Hepatocyte (in vitro differentiated cells): ENCODE data around the gene SCIN.

Experiments
- EZH2 ChIP-seq: fragments of 200-600 bp; sonication (generic); IDR thresholded peaks from 2 replicates; pipeline ENCODE4 v1.6.1; 2016; ENCODE audit warnings: antibody characterized with exemption, mild to moderate bottlenecking, borderline replicate concordance
- EZH2phosphoT487 ChIP-seq: fragments of 200-600 bp; sonication (generic); IDR thresholded peaks from one replicate; pipeline ENCODE4 v1.6.1; 2018; ENCODE audit warnings: antibody characterized with exemption, mild to moderate bottlenecking, low read depth, moderate library complexity; ENCODE audit not compliant: unreplicated experiment, severe bottlenecking
- TF ChIP-seq, protein P1 (sequence below): fragments of 200-600 bp; sonication (generic); IDR thresholded peaks from 2 replicates; pipeline ENCODE4 v1.5.1; 2016; ENCODE audit warnings: antibody characterized with exemption, mild to moderate bottlenecking; ENCODE audit not compliant: poor library complexity

- TF ChIP-seq, protein P1, sequence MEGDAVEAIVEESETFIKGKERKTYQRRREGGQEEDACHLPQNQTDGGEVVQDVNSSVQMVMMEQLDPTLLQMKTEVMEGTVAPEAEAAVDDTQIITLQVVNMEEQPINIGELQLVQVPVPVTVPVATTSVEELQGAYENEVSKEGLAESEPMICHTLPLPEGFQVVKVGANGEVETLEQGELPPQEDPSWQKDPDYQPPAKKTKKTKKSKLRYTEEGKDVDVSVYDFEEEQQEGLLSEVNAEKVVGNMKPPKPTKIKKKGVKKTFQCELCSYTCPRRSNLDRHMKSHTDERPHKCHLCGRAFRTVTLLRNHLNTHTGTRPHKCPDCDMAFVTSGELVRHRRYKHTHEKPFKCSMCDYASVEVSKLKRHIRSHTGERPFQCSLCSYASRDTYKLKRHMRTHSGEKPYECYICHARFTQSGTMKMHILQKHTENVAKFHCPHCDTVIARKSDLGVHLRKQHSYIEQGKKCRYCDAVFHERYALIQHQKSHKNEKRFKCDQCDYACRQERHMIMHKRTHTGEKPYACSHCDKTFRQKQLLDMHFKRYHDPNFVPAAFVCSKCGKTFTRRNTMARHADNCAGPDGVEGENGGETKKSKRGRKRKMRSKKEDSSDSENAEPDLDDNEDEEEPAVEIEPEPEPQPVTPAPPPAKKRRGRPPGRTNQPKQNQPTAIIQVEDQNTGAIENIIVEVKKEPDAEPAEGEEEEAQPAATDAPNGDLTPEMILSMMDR, result no peak
- no peak for TF ChIP-seq EZH2
- TF ChIP-seq EZH2phosphoT487, result no peak
These were observed 72.0 kb downstream of the SCIN start for GRCh38 chr7:12642508-12642907.
